Smooth muscle cell (in vitro differentiated cells): ENCODE measurements around the gene SLC13A5. TPM values are rescaled to one million over a fixed set of nuclear protein-coding genes. Genes with fewer than 3 reads are reported as not detected.

Experiments used
- DNase-seq: peaks from one replicate; lab custom pipeline; 2025; ENCODE audit not compliant: unreplicated experiment; lab: John Stamatoyannopoulos, UW
- H2AFZ ChIP-seq: fragments of 200-600 bp; sonication (generic); 2 replicates; pipeline ENCODE4 v1.6.0; 2016; ENCODE audit warnings: antibody characterized with exemption, low read depth, mild to moderate bottlenecking
- H3F3A ChIP-seq: fragments of 200-600 bp; sonication (generic); 2 replicates; pipeline ENCODE4 v1.6.0; 2017; ENCODE audit warnings: antibody characterized with exemption, low read depth
- H3K27ac ChIP-seq: fragments of 200-600 bp; sonication (generic); 2 replicates; pipeline ENCODE4 v1.5.1; 2016; ENCODE audit warnings: low read depth, mild to moderate bottlenecking
- H3K27me3 ChIP-seq: fragments of 200-600 bp; sonication (generic); 2 replicates; pipeline ENCODE4 v1.6.1; 2016; ENCODE audit warnings: low read depth, mild to moderate bottlenecking
- H3K36me3 ChIP-seq: fragments of 200-600 bp; sonication (generic); 2 replicates; pipeline ENCODE4 v1.5.1; 2016; ENCODE audit warnings: low read depth
- H3K4me1 ChIP-seq: fragments of 200-600 bp; sonication (generic); 2 replicates; pipeline ENCODE4 v1.5.1; 2016; ENCODE audit warnings: low read depth
- H3K4me2 ChIP-seq: fragments of 200-600 bp; sonication (generic); 2 replicates; pipeline ENCODE4 v1.6.0; 2016; ENCODE audit warnings: mild to moderate bottlenecking
- H3K4me3 ChIP-seq: fragments of 200-600 bp; sonication (generic); 2 replicates; pipeline ENCODE4 v1.5.1; 2016; ENCODE audit warnings: mild to moderate bottlenecking
- H3K79me2 ChIP-seq: fragments of 200-600 bp; sonication (generic); 2 replicates; pipeline ENCODE4 v1.6.0; 2016; ENCODE audit warnings: low read depth, mild to moderate bottlenecking
- H3K9ac ChIP-seq: fragments of 200-600 bp; sonication (generic); 2 replicates; pipeline ENCODE4 v1.6.0; 2016; ENCODE audit warnings: low read depth
- H3K9me3 ChIP-seq: fragments of 200-600 bp; sonication (generic); replicated peaks from 2 replicates; pipeline ENCODE4 v1.5.1; 2016; ENCODE audit warnings: low read depth
- H4K20me1 ChIP-seq: fragments of 200-600 bp; sonication (generic); 2 replicates; pipeline ENCODE4 v1.6.0; 2016; ENCODE audit warnings: low read depth
- CTCF ChIP-seq: fragments of 200-600 bp; sonication (generic); IDR thresholded peaks from 2 replicates; pipeline ENCODE4 v1.5.1; 2017; ENCODE audit warnings: borderline replicate concordance, mild to moderate bottlenecking, antibody characterized with exemption; ENCODE audit not compliant: insufficient read depth, poor library complexity, severe bottlenecking
- WGBS: methylation state at CpG from one replicate; pipeline ENCODE4 v1.1.7; 2016; ENCODE audit warnings: low lambda C conversion rate; 5-methylcytosine and 5-hydroxymethylcytosine counted together
- polyA plus RNA-seq: library from polyadenylated mRNA; unstranded; fragments of >200 nt; fragmentation: Nextera tagmentation; extraction: Ambion mirVana; gene quantifications from 2 replicates; pipeline ENCODE4 v1.2.1, GENCODE V29; 2016
- total RNA-seq: library from RNA; depleted of rRNA; stranded (reverse); fragments of >200 nt; gene quantifications from 2 replicates; pipeline ENCODE4 v1.2.3, GENCODE V29; 2014

Gene SLC13A5
- total RNA-seq: 2.3 and 4.3 TPM in 2 replicates
- 0.22 TPM in 1 of 2 replicates, not detected in the other for polyA plus RNA-seq

- Histone ChIP-seq H3K27ac (no peak within 1 kb of the TSS), H3K36me3 (no peaks in the 10 kb centered on the region), H3F3A (no peaks in the 10 kb centered on the region), H3K4me3 (peak within 1 kb of the TSS; percentile 53), H4K20me1 (no peaks in the 10 kb centered on the region), H3K27me3 (peaks cover 22% of the 10 kb centered on the region), H3K4me1 (no peaks in the 10 kb centered on the region), H3K4me2 (peak within 1 kb of the TSS; percentile 86), H3K9ac (no peak within 1 kb of the TSS), H3K79me2 (no peaks in the 10 kb centered on the region), H3K9me3 (no peaks in the 10 kb centered on the region), H2AFZ (peak within 1 kb of the TSS; percentile 89)
- TF ChIP-seq CTCF: no peak
- WGBS: 4% methylated on average over 50 of the region's 71 CpGs
- DNase-seq: no peak
Observed at GRCh38 chr17:6713130-6713917, at the start of gene SLC13A5. TSS of gene SLC13A5 (minus strand) at chr17:6713369. CDS start at chr17:6713333, 36 bp downstream.

- no peak for TF ChIP-seq CTCF
- H3K4me2 ChIP-seq: no peak overlapping the region
- DNase-seq: no peak
- H3K4me1 ChIP-seq: no peaks in the 10 kb centered on the region
- H4K20me1 ChIP-seq: no peaks in the 10 kb centered on the region
- H3K4me3 ChIP-seq: no peak overlapping the region
- H3K27ac ChIP-seq: no peak overlapping the region
- 86% methylated on average over 8 of the region's 8 CpGs for WGBS
- H2AFZ ChIP-seq: no peak overlapping the region
- H3K79me2 ChIP-seq: no peaks in the 10 kb centered on the region
- H3F3A ChIP-seq: no peaks in the 10 kb centered on the region
- H3K9me3 ChIP-seq: no peaks in the 10 kb centered on the region
- no peak overlapping the region for H3K9ac ChIP-seq
- peaks cover 6% of the 10 kb centered on the region for H3K36me3 ChIP-seq
- peaks cover 5% of the 10 kb centered on the region for H3K27me3 ChIP-seq
Observed at GRCh38 chr17:6761779-6762178, 48.6 kb upstream of the SLC13A5 start.

- Histone ChIP-seq H3K4me1 (peaks cover 23% of the 10 kb centered on the region), H3K27ac (no peak overlapping the region), H3K79me2 (no peaks in the 10 kb centered on the region), H3K9me3 (no peaks in the 10 kb centered on the region), H3K9ac (no peak overlapping the region), H3K36me3 (no peaks in the 10 kb centered on the region), H3K4me2 (no peak overlapping the region), H4K20me1 (no peaks in the 10 kb centered on the region), H3F3A (peaks cover 9% of the 10 kb centered on the region), H3K27me3 (no peaks in the 10 kb centered on the region), H3K4me3 (no peak overlapping the region), H2AFZ (no peak overlapping the region)
- no peak for TF ChIP-seq CTCF
- 98% methylated on average over 2 of the region's 2 CpGs for WGBS
- no peak for DNase-seq
Observed at GRCh38 chr17:6757747-6758146, 44.6 kb upstream of the SLC13A5 start.
